ENCODE measurements around the gene KDF1.
"Not testable (repeated sequence)": the region's sequence is repeated elsewhere in the genome, so short reads cannot be mapped to it uniquely, and the experiment has no call there.

Gene KDF1

GRCh38 chr1:26953374-26953773, 6.9 kb downstream of the KDF1 start:
- DNase-seq, result no peak

GRCh38 chr1:26951821-26952497, 8.3 kb downstream of the KDF1 start:
- DNase-seq, result no peak

GRCh38 chr1:26951216-26951615, 9.1 kb downstream of the KDF1 start:
- no peak for DNase-seq

GRCh38 chr1:26950602-26951001, 9.7 kb downstream of the KDF1 start:
- no peak for DNase-seq

GRCh38 chr1:26949926-26950319, 10.3 kb downstream of the KDF1 start:
- no peak for DNase-seq

- DNase-seq, result no peak
These were observed 10.9 kb downstream of the KDF1 start for GRCh38 chr1:26949266-26949925.

GRCh38 chr1:26948725-26949057, 11.6 kb downstream of the KDF1 start:
- not testable (repeated sequence) for DNase-seq

GRCh38 chr1:26946270-26946669, 14.0 kb downstream of the KDF1 start:
- no peak for DNase-seq

GRCh38 chr1:26945728-26946127, 14.5 kb downstream of the KDF1 start:
- DNase-seq, result no peak

- no peak for DNase-seq
These were observed 15.1 kb downstream of the KDF1 start for GRCh38 chr1:26945138-26945537.

GRCh38 chr1:26942656-26943055, 17.6 kb downstream of the KDF1 start:
- no peak for DNase-seq

GRCh38 chr1:26941311-26941710, 19.0 kb downstream of the KDF1 start:
- no peak for DNase-seq

GRCh38 chr1:26938659-26939025, 21.6 kb downstream of the KDF1 start:
- no peak for DNase-seq

GRCh38 chr1:26938004-26938658, 22.1 kb downstream of the KDF1 start:
- no peak for DNase-seq

- no peak for DNase-seq
These were observed 23.4 kb downstream of the KDF1 start for GRCh38 chr1:26936823-26937222.

GRCh38 chr1:26932531-26932930, 27.7 kb downstream of the KDF1 start:
- DNase-seq, result no peak

GRCh38 chr1:26923711-26924110, 36.6 kb downstream of the KDF1 start:
- DNase-seq, result no peak

- DNase-seq, result no peak
These were observed 37.4 kb downstream of the KDF1 start for GRCh38 chr1:26922901-26923300.

GRCh38 chr1:26922431-26922729, 37.9 kb downstream of the KDF1 start:
- DNase-seq, result no peak

- peak; percentile 97 for DNase-seq
These were observed 38.5 kb downstream of the KDF1 start, which contains the start of gene NUDC for GRCh38 chr1:26921540-26922430. Gene NUDC (plus strand): TSS chr1:26921743. CDS start chr1:26921849, 106 bp downstream.

GRCh38 chr1:26921126-26921539, 39.1 kb downstream of the KDF1 start:
- no peak for DNase-seq

GRCh38 chr1:26915204-26915842, 44.9 kb downstream of the KDF1 start:
- DNase-seq, result no peak

Measured in activated CD8-positive, alpha-beta memory T cell treated with anti-CD3 and anti-CD28 coated beads, Interleukin-2, amount 50 U/mL, for 48 hours (primary cell).